Effector memory CD4-positive, alpha-beta T cell (primary cell): ENCODE results near the gene HDAC7.

ENCODE experiments used
- DNase-seq, 3 donors: peaks; one replicate each; pipeline ENCODE4 v3.0.0-alpha.2; 2020
- H3K27ac ChIP-seq: 2 replicates; pipeline ENCODE4 v1.7.0; 2013; ENCODE audit warnings: mild to moderate bottlenecking, low read length, moderate library complexity; ENCODE audit not compliant: insufficient read depth, poor library complexity, severe bottlenecking
- H3K27me3 ChIP-seq: replicated peaks from 2 replicates; pipeline ENCODE4 v1.7.0; 2013; ENCODE audit warnings: mild to moderate bottlenecking, low read length; ENCODE audit not compliant: insufficient read depth, control insufficient read depth, poor library complexity, severe bottlenecking
- H3K36me3 ChIP-seq: 2 replicates; pipeline ENCODE4 v1.7.0; 2013; ENCODE audit warnings: mild to moderate bottlenecking, low read length, moderate library complexity; ENCODE audit not compliant: control insufficient read depth, insufficient read depth
- H3K4me1 ChIP-seq: 2 replicates; pipeline ENCODE4 v1.7.0; 2013; ENCODE audit warnings: low read length, mild to moderate bottlenecking; ENCODE audit not compliant: control insufficient read depth, insufficient read depth, poor library complexity, severe bottlenecking
- H3K4me3 ChIP-seq: 2 replicates; pipeline ENCODE4 v1.7.0; 2013; ENCODE audit warnings: low read length, low read depth, mild to moderate bottlenecking; ENCODE audit not compliant: insufficient read depth, poor library complexity, severe bottlenecking
- H3K9me3 ChIP-seq: 2 replicates; pipeline ENCODE4 v1.7.0; 2013; ENCODE audit warnings: mild to moderate bottlenecking, low read length, moderate library complexity; ENCODE audit not compliant: control insufficient read depth

HDAC7 gene

DNA sequence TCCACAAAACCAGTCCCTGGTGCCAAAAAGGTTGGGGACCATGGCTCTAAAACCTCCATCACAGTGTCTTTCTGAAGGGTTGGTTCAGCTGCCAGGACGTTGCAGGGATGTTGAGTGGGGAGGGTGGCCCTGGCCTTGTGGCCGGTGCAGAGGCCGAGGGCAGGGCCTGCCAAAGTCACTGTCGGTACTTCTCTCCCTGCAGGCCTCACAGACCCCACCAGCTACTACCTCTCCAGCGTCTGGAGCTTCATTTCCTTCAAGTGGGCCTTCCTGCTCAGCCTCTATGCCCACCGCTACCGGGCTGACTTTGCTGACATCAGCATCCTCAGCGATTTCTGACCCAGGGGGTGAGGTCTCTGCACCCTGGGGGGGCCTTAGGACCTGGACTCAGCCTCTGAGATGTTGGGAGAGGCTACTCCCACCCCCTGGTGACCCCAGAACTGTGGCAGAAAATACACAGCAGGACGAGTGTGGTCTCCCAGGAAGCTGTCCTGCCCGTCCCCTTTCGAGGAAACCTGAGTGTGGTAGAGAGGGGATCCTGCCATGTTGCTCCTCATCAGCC lies 39.7 kb downstream of the HDAC7 start:
- Histone ChIP-seq H3K9me3 (no peaks in the 10 kb centered on the region), H3K27ac (no peak overlapping the region), H3K36me3 (peaks cover 25% of the 10 kb centered on the region), H3K4me3 (no peak overlapping the region), H3K4me1 (no peaks in the 10 kb centered on the region), H3K27me3 (no peaks in the 10 kb centered on the region)
- no peak for DNase-seq

DNA sequence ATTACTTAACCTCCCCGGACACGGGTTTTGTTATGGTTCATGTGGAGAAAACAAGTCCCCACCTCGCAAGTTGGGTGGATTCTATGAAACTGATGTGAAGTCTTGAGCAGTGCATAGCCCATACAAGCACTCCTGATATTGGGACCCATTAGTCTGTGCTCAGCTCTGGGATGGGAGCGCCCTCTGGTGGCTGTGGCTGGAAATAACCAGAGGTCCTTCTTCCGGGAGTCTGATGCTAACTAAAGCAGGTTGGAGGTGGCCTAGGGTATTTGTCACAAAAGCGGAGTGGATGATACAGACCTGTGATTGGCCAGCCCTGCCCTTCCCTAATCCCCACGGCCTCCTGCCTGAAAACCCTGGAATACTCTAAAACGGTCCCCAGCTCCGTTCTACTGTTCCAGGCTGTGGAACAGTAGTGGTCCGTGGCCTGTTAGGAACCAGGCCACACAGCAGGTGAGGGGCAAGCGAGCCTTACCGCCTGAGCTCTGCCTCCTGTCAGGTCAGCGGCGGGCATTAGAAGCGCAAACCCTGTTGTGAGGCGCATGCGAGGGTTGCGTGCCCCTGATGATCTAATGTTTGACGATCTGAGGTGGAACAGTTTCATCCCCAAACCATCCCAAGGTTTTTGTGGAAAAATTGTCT lies 40.3 kb downstream of the HDAC7 start:
- peaks cover 19% of the 10 kb centered on the region for H3K36me3 ChIP-seq
- H3K4me3 ChIP-seq, result no peak overlapping the region
- H3K27me3 ChIP-seq, result no peaks in the 10 kb centered on the region
- DNase-seq, result peak; percentile 74 to 85 (median 82)
- H3K9me3 ChIP-seq, result no peaks in the 10 kb centered on the region
- H3K27ac ChIP-seq, result no peak overlapping the region
- H3K4me1 ChIP-seq, result no peaks in the 10 kb centered on the region

DNA sequence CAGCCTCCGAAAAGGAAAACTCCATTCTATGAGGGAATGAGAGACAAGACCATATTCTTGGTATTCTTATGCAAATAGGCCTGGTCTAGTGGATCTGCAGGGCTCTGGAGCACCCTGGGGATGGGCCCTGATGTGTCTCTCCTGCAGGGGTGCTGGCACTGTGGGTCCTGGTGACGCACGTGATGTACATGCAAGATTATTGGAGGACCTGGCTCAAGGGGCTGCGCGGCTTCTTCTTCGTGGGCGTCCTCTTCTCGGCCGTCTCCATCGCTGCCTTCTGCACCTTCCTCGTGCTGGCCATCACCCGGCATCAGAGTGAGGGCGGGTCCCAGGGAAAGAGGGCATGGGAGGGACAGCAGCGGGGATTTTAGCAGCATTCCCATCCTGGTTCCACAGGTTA lies 40.8 kb downstream of the HDAC7 start:
- DNase-seq, result no peak
- Histone ChIP-seq H3K36me3 (peaks cover 14% of the 10 kb centered on the region), H3K9me3 (no peaks in the 10 kb centered on the region), H3K27me3 (no peaks in the 10 kb centered on the region), H3K4me3 (no peak overlapping the region), H3K4me1 (peaks cover 4% of the 10 kb centered on the region), H3K27ac (no peak overlapping the region)

DNA sequence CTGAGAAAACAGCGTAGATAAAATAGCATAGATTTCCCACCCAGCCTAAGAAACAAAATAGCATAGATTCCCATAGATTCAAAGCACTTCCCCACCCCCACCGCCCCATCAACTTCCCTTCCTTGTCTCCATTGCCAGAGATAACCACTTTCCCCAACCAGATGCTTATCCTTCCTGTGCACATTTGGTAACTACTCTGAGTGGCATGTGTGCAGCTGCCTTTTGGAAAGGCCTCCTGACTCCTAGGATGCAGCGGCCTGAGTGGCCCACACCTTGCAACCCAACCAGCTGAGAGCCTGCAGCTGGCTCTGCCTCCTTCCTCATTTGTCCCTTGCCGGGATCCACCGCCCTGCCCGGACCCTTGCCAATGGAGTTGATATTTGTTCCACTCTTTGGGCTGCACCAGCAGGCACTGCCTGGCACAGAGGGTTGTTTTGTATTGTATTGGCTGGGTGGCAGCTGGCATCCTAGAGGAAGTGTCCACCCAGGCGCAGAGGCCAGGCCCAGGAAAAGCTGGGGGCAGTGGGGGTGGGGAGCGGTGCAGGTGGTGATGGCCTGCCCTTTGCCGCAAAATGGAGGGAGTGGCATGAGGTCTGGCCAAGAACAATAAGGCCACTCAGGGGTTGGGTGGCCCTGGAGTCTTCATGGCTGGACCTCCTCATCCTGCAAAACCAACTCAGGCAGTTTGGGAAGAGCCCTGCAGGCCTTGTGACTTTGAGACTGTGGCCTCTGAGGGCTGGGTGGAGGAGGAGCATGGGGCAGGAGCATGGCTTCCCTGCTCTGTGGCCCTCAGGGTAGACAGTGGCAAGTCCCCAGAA lies 41.8 kb downstream of the HDAC7 start:
- no peak for DNase-seq

DNA sequence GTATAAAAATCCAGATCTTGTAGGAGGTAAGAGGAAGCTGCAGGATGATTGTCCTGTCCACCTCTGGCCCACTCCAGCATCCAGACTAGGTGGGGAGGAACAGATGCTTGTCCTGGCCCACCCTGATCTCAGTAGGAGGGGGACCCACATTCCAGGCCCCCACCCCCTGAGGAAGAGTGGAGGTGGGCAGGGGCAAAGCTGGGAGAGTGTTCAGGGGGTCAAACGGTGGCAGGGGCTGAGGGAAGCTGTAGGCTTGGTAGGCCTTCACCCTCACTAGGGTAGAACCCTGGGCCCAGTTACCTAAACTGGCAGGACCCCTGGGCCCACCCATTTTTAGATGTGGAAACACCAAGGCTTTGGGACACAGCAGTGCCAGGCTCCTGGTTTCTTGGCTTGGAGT lies 42.6 kb downstream of the HDAC7 start:
- Histone ChIP-seq H3K36me3 (no peaks in the 10 kb centered on the region), H3K4me3 (no peak overlapping the region), H3K9me3 (no peaks in the 10 kb centered on the region), H3K27me3 (no peaks in the 10 kb centered on the region), H3K4me1 (peaks cover 9% of the 10 kb centered on the region), H3K27ac (no peak overlapping the region)
- no peak for DNase-seq

More for the DNA sequence above, 41.8 kb downstream of the HDAC7 start:
- Histone ChIP-seq H3K27ac (no peak overlapping the region), H3K27me3 (no peaks in the 10 kb centered on the region), H3K36me3 (peaks cover 5% of the 10 kb centered on the region), H3K9me3 (no peaks in the 10 kb centered on the region), H3K4me3 (no peak overlapping the region), H3K4me1 (peaks cover 9% of the 10 kb centered on the region)

DNA sequence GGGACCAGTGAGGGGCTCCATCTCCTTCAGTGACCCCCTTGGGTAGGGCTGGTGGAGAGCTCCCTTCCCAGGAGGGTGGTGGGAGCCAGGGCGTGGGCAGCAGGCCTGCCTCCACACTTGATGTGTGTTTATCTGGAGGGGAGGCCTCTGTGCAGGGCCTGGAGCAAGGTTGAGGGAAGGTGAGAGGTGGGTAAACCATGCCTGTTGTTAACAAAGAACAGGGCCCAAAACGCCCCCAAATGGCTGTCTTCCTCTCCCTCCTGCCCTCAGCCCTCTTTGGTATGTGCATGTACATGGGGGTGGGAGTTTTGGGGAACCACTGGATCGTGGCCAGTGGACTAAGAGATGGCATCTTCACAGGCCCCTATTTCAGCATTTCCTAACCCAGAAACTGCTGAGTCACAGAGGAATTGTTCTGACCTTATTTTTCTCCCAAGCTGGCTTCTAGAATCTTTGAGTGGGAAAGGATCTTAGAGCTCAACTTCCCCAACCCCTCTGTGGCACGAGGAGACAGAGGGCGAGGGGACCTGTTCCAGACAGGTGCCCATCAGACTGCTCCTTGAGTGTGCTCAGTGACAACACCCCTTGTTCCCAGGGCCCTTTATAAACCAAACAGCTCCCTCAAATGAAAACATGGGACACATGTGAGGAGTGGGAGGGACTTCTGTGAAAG lies 43.1 kb downstream of the HDAC7 start:
- Histone ChIP-seq H3K9me3 (no peaks in the 10 kb centered on the region), H3K27me3 (no peaks in the 10 kb centered on the region), H3K36me3 (no peaks in the 10 kb centered on the region), H3K4me1 (peaks cover 9% of the 10 kb centered on the region), H3K4me3 (no peak overlapping the region), H3K27ac (no peak overlapping the region)
- no peak for DNase-seq

DNA sequence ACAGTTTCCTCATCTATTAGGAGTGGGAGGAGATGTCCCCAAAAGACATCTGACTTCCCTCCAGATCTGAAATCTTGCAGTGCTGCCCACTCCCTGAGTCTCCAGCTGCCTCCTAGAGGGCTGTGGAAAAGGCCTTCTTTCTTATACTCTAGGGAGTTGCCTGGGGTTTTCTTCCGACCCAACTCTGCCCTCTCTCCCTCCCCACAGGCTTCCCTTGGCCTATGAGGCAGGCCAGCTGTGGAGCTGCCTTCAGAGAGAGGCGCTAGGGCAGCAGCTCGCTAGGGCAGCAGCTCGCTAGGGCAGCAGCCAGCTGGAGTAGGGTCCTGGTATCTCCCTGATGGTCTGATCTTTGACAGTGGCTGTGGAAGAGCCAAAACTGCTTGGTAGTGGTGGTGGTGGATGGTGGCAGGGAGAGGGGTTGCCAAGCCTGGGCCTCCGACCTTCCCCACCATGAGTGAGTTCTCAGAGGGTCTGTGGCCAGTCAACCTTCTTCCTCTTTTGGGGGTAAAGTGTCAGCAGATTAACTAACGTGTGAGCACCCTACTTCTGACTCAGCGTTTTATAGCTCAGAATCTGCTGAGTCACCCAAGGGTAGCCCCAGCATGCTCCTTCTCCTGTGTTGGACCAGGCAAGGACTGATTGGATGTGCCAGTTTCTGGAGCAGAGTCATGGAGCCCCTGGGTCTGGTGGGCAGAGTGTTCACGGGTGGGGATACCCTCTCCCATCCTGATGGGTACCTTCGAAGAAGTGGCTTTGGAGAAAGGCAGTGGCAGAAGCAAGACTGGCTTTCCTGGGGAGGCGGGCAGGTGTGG lies 44.4 kb downstream of the HDAC7 start:
- H3K9me3 ChIP-seq, result no peaks in the 10 kb centered on the region
- H3K27me3 ChIP-seq, result no peaks in the 10 kb centered on the region
- no peak overlapping the region for H3K27ac ChIP-seq
- no peak overlapping the region for H3K4me3 ChIP-seq
- H3K36me3 ChIP-seq, result no peaks in the 10 kb centered on the region
- DNase-seq, result no peak
- H3K4me1 ChIP-seq, result peaks cover 9% of the 10 kb centered on the region

DNA sequence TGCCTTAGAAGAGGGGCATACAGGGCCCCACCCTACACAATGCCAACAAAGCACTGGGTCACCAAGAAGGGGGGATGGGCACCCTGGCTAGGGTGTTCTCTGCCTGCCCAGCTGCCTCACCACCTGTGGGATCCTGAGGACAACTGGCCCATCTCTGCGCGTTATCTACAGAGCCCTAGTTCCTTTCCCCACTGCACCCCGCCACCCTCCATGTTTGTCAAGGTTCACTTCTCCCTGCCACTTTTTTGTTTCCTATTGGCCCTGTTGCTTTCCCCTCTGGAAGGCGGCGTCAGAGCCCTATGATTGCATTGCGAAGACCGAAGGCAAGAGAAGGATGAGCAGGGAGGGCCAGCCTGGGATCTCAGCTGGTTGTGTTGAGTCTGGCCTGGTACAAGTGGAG lies 45.0 kb downstream of the HDAC7 start:
- DNase-seq, result no peak
- no peaks in the 10 kb centered on the region for H3K36me3 ChIP-seq
- H3K9me3 ChIP-seq, result no peaks in the 10 kb centered on the region
- peaks cover 9% of the 10 kb centered on the region for H3K4me1 ChIP-seq
- no peak overlapping the region for H3K27ac ChIP-seq
- H3K4me3 ChIP-seq, result no peak overlapping the region
- no peaks in the 10 kb centered on the region for H3K27me3 ChIP-seq

DNA sequence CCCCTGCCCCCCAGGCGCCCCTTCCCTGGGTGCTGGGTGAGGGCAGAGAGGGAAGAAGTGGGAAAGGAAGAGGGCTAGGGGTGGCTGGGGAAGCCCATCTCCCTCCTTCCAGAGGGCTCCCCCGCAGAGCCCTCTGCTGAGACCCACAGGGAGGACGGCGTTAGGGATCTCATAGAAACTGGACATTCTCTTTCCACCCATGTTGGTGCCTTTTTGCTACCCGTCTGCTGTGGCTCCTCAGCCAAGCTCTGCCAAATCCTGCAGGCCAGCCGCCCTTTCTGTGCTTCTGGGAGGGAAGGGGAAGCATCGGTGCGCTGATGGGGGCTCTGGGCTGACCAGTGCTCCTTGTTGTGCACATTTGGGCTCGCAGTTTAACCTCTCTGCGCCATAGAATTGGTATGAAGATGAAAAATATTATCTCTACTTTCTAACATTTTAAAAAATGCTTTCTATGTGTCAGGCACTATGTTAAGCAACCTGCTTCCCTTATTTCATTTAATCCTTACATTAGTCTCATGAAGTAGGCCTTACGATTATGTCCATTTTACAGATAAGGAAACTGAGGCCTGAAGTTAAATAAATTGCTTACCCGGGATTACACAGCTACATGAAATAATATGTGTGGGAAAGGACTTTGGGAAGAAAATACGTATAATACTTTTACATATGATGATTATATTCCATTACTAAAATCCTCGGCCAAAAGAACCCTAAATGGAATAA lies 45.7 kb downstream of the HDAC7 start:
- Histone ChIP-seq H3K27ac (peak overlapping the region; percentile 59), H3K27me3 (no peaks in the 10 kb centered on the region), H3K9me3 (no peaks in the 10 kb centered on the region), H3K36me3 (no peaks in the 10 kb centered on the region), H3K4me3 (peak overlapping the region; percentile 66), H3K4me1 (peaks cover 9% of the 10 kb centered on the region)
- no peak for DNase-seq
